Fibroblast of mammary gland (primary cell): Measurements from ENCODE around the gene TUBB2A.
"Not testable (repeated sequence)": the region's sequence is repeated elsewhere in the genome, so short reads cannot be mapped to it uniquely, and the experiment has no call there.

ENCODE experiments used
- DNase-seq: peaks from one replicate; pipeline ENCODE4 v3.0.0-alpha.2; 2010; ENCODE audit warnings: low read depth
- H3K4me3 ChIP-seq: 2 replicates; pipeline ENCODE4 v1.5.1; 2011; ENCODE audit warnings: low read depth, mild to moderate bottlenecking, low read length, moderate library complexity; ENCODE audit not compliant: control insufficient read depth
- CTCF ChIP-seq: conservative IDR thresholded peaks from 2 replicates; pipeline ENCODE4 v1.5.1; 2011; ENCODE audit warnings: low read depth, low read length, inconsistent platforms; ENCODE audit not compliant: control insufficient read depth, insufficient read depth

TUBB2A gene

GRCh38 chr6:3181105-3181504 is 23.8 kb upstream of the TUBB2A start:
- DNase-seq: no peak
- H3K4me3 ChIP-seq: no peak overlapping the region
- TF ChIP-seq CTCF: no peak

- not testable (repeated sequence) for DNase-seq
- H3K4me3 ChIP-seq: peak overlapping the region; percentile 26
Observed at GRCh38 chr6:3179945-3180344, 22.6 kb upstream of the TUBB2A start.

GRCh38 chr6:3178666-3179065 is 21.3 kb upstream of the TUBB2A start:
- DNase-seq, H3K4me3 ChIP-seq: not testable (repeated sequence)

GRCh38 chr6:3176562-3177355 is 19.4 kb upstream of the TUBB2A start:
- peak; percentile 95 for DNase-seq
- TF ChIP-seq CTCF: no peak
- H3K4me3 ChIP-seq: no peak overlapping the region

- H3K4me3 ChIP-seq: no peak overlapping the region
- TF ChIP-seq CTCF: no peak
- DNase-seq: no peak
Observed at GRCh38 chr6:3175715-3176402, 18.5 kb upstream of the TUBB2A start.

- H3K4me3 ChIP-seq, DNase-seq: not testable (repeated sequence)
Observed at GRCh38 chr6:3173636-3174089, 16.3 kb upstream of the TUBB2A start.

GRCh38 chr6:3172789-3173188 is 15.4 kb upstream of the TUBB2A start:
- DNase-seq, H3K4me3 ChIP-seq: not testable (repeated sequence)

- peak; percentile 67 for DNase-seq
- H3K4me3 ChIP-seq: not testable (repeated sequence)
Observed at GRCh38 chr6:3171313-3172175, 14.2 kb upstream of the TUBB2A start.

- DNase-seq, H3K4me3 ChIP-seq: not testable (repeated sequence)
Observed at GRCh38 chr6:3170676-3171075, 13.3 kb upstream of the TUBB2A start.

- H3K4me3 ChIP-seq, DNase-seq: not testable (repeated sequence)
Observed at GRCh38 chr6:3168046-3168445, 10.7 kb upstream of the TUBB2A start.

GRCh38 chr6:3166535-3167225 is 9.3 kb upstream of the TUBB2A start:
- H3K4me3 ChIP-seq, DNase-seq: not testable (repeated sequence)
